GM12878 (cell line): ENCODE measurements around the gene LMAN2. TPM values are rescaled to one million over a fixed set of nuclear protein-coding genes. Genes with fewer than 3 reads are reported as not detected.

Experiments used
- ATAC-seq: fragments of 200-7000 bp; cut with Tn5 transposase; 3 replicates; pipeline ENCODE4 v1.9.1; 2020; ENCODE audit warnings: mild to moderate bottlenecking, moderate library complexity
- BruUV-seq: library from RNA; stranded (reverse); fragments of 400-500 nt; replicated peaks from 2 replicates; lab custom pipeline; 2021; lab: Mats Ljungman, UMichigan
- CTCF ChIA-PET: fragments of 300-600 bp; sonication (Branson Sonifier 250); formaldehyde crosslinking; extraction: SDS; loops from one replicate; lab custom pipeline; 2021; ENCODE audit warnings: inconsistent platforms; lab: Yijun Ruan, JAX
- POLR2A ChIA-PET: fragments of 350-600 bp; formaldehyde crosslinking; extraction: SDS; loops from one replicate; lab custom pipeline; 2021; ENCODE audit warnings: inconsistent platforms; lab: Charles Lee
- RAD21 ChIA-PET: fragments of 300-600 bp; sonication (Branson Sonifier 250); formaldehyde crosslinking; loops from one replicate; lab custom pipeline; 2023; ENCODE audit warnings: antibody characterized with exemption; ENCODE audit not compliant: unreplicated experiment; lab: Charles Lee
- SMC1A ChIA-PET: fragments of 300-600 bp; sonication (Branson Sonifier 250); formaldehyde crosslinking; loops from one replicate; lab custom pipeline; 2023; ENCODE audit not compliant: unreplicated experiment, uncharacterized antibody; lab: Charles Lee
- DNase-seq: peaks from one replicate; pipeline ENCODE4 v3.0.0-alpha.2; 2011; ENCODE audit warnings: low read depth, low spot score
- FAIRE-seq: peaks from 3 replicates; lab custom pipeline; 2011; peaks lifted over from hg19 to GRCh38; lab: Jason Lieb, UNC
- H2AFZ ChIP-seq: 2 replicates; pipeline ENCODE4 v1.6.0; 2011; ENCODE audit warnings: low read depth, low read length, control low read depth; ENCODE audit not compliant: control insufficient read depth
- H3K27ac ChIP-seq: 2 replicates; pipeline ENCODE4 v1.5.1; 2011; ENCODE audit warnings: control low read depth; ENCODE audit not compliant: control insufficient read depth, insufficient read depth
- H3K27me3 ChIP-seq, 2 experiments: replicated peaks in 1 of 2; 2 replicates each; pipeline versions ENCODE4 v1.6.0 to v1.6.1; 2011; ENCODE audit warnings: low read length in 1 of 2; ENCODE audit not compliant: control insufficient read depth in 2 of 2, insufficient read depth in 2 of 2
- H3K36me3 ChIP-seq, 2 experiments: 2 replicates each; pipeline ENCODE4 v1.5.1; 2011; ENCODE audit warnings: low read length in 1 of 2; ENCODE audit not compliant: control insufficient read depth in 2 of 2, insufficient read depth in 2 of 2
- H3K4me1 ChIP-seq: 2 replicates; pipeline ENCODE4 v1.6.1; 2011; ENCODE audit warnings: mild to moderate bottlenecking, low read length, moderate library complexity, mixed read lengths; ENCODE audit not compliant: control insufficient read depth, insufficient read depth
- H3K4me2 ChIP-seq: 2 replicates; pipeline ENCODE4 v1.6.0; 2011; ENCODE audit warnings: control low read depth; ENCODE audit not compliant: control insufficient read depth, insufficient read depth
- H3K4me3 ChIP-seq: fragments of 200-600 bp; sonication (generic); 2 replicates; pipeline ENCODE4 v1.5.1; 2016
- H3K79me2 ChIP-seq: 2 replicates; pipeline ENCODE4 v1.6.0; 2011; ENCODE audit warnings: low read length; ENCODE audit not compliant: control insufficient read depth, insufficient read depth
- H3K9ac ChIP-seq: 2 replicates; pipeline ENCODE4 v1.8.0; 2011; ENCODE audit warnings: low read length, control low read depth, mixed read lengths; ENCODE audit not compliant: control insufficient read depth, insufficient read depth
- H3K9me3 ChIP-seq: replicated peaks from 3 replicates; pipeline ENCODE4 v1.5.1; 2011; ENCODE audit warnings: mild to moderate bottlenecking, low read length; ENCODE audit not compliant: control insufficient read depth, insufficient read depth
- H4K20me1 ChIP-seq: 2 replicates; pipeline ENCODE4 v1.6.0; 2011; ENCODE audit not compliant: control insufficient read depth, insufficient read depth
- CHD4 ChIP-seq: fragments of 200-600 bp; sonication (generic); IDR thresholded peaks from 2 replicates; pipeline ENCODE4 v1.6.1; 2016; ENCODE audit warnings: mild to moderate bottlenecking
- ESRRA ChIP-seq: IDR thresholded peaks from 2 replicates; pipeline ENCODE4 v1.6.1; 2012; ENCODE audit warnings: mild to moderate bottlenecking, low read length, improper control_type of control experiment
- ETV6 ChIP-seq, 2 experiments: fragments of 450-650 bp in 1 of 2; IDR thresholded peaks in 1 of 2; conservative IDR thresholded peaks in 1 of 2; 2 replicates each; pipeline ENCODE4 v1.6.1; 2014; ENCODE audit warnings: antibody characterized with exemption in 1 of 2, borderline replicate concordance in 1 of 2, low read depth in 1 of 2, mild to moderate bottlenecking in 1 of 2, moderate library complexity in 1 of 2
- HCFC1 ChIP-seq: fragments of 150-350 bp; IDR thresholded peaks from 2 replicates; pipeline ENCODE4 v1.6.1; 2014; ENCODE audit warnings: low read length
- HDAC2 ChIP-seq: fragments of 200-600 bp; sonication (generic); IDR thresholded peaks from 2 replicates; pipeline ENCODE4 v1.6.1; 2017
- HDAC6 ChIP-seq: fragments of 200-600 bp; sonication (generic); IDR thresholded peaks from one replicate; pipeline ENCODE4 v1.8.0; 2017; ENCODE audit warnings: antibody characterized with exemption; ENCODE audit not compliant: unreplicated experiment
- MYB ChIP-seq: fragments of 150-350 bp; IDR thresholded peaks from 2 replicates; pipeline ENCODE4 v1.6.1; 2014; ENCODE audit warnings: mild to moderate bottlenecking, low read depth, low read length, borderline replicate concordance
- NBN ChIP-seq: fragments of 450-650 bp; IDR thresholded peaks from 2 replicates; pipeline ENCODE4 v1.6.1; 2016
- NFXL1 ChIP-seq: fragments of 450-650 bp; IDR thresholded peaks from 2 replicates; pipeline ENCODE4 v1.6.1; 2017; ENCODE audit warnings: antibody characterized with exemption, mild to moderate bottlenecking, borderline replicate concordance
- NRF1 ChIP-seq: conservative IDR thresholded peaks from 2 replicates; pipeline ENCODE4 v1.6.1; 2011; ENCODE audit warnings: mild to moderate bottlenecking, low read depth, low read length, improper control_type of control experiment
- PAX8 ChIP-seq: fragments of 450-650 bp; IDR thresholded peaks from 2 replicates; pipeline ENCODE4 v1.6.1; 2017; ENCODE audit warnings: mild to moderate bottlenecking, moderate library complexity
- POLR2A ChIP-seq: IDR thresholded peaks from 2 replicates; pipeline ENCODE4 v1.6.1; 2011; ENCODE audit warnings: low read depth, mild to moderate bottlenecking, low read length
- RCOR1 ChIP-seq: conservative IDR thresholded peaks from 2 replicates; pipeline ENCODE4 v1.6.1; 2012; ENCODE audit warnings: low read depth, low read length, improper control_type of control experiment
- SUZ12 ChIP-seq: fragments of 200-600 bp; sonication (generic); IDR thresholded peaks from one replicate; pipeline ENCODE4 v1.6.1; 2018; ENCODE audit warnings: antibody characterized with exemption, mild to moderate bottlenecking; ENCODE audit not compliant: unreplicated experiment
- TAF1 ChIP-seq: IDR thresholded peaks from 2 replicates; pipeline ENCODE4 v1.6.1; 2011; ENCODE audit warnings: mild to moderate bottlenecking, low read depth, low read length, borderline replicate concordance
- ZNF207 ChIP-seq: fragments of 450-650 bp; IDR thresholded peaks from 2 replicates; pipeline ENCODE4 v1.6.1; 2014; ENCODE audit warnings: antibody characterized with exemption, mild to moderate bottlenecking, borderline replicate concordance
- ZNF622 ChIP-seq: fragments of 450-650 bp; IDR thresholded peaks from 2 replicates; pipeline ENCODE4 v1.6.1; 2017; ENCODE audit warnings: mild to moderate bottlenecking, inconsistent platforms
- WGBS: methylation state at CpG from one replicate; pipeline ENCODE4 v1.1.6; 2016; ENCODE audit warnings: low lambda C conversion rate; ENCODE audit not compliant: insufficient replicate concordance, insufficient coverage; ENCODE audit errors: missing lambda C conversion rate; 5-methylcytosine and 5-hydroxymethylcytosine counted together
- in situ Hi-C: fragments of 300-500 bp; cut with MboI; formaldehyde crosslinking; loops from 9 replicates; pipeline ENCODE4 v1.14.3; 2018; ENCODE audit warnings: mixed read lengths
- intact Hi-C: fragments of 100-400 bp; cut with micrococcal nuclease; formaldehyde crosslinking; loops from one replicate; pipeline ENCODE4 v1.14.2; 2022; ENCODE audit not compliant: unreplicated experiment
- polyA plus RNA-seq, 11 experiments: library from polyadenylated mRNA; depleted of rRNA in 4 of 11; unstranded in 6 of 11; stranded (reverse) in 5 of 11; fragments of >200 nt; fragmentation: Nextera tagmentation in 4 of 11; fragmentation: Illumina TruSeq in 1 of 11; extraction: Ambion mirVana in 4 of 11; extraction: Trizol in 1 of 11; gene quantifications; 1 replicate in 1 of 11; 2 replicates in 10 of 11; pipeline versions ENCODE4 v1.2.1 to v1.2.3, GENCODE V29; 2011 to 2016; ENCODE audit warnings: inconsistent platforms in 2 of 11, missing spikeins in 2 of 11, low read depth in 1 of 11
- total RNA-seq, 4 experiments: library from RNA; depleted of rRNA in 3 of 4; stranded (reverse); fragments of >200 nt in 3 of 4; fragmentation: Illumina TruSeq in 1 of 4; extraction: Trizol in 1 of 4; gene quantifications; 2 replicates each; pipeline versions ENCODE4 v1.2.1 to v1.2.3, GENCODE V29; 2013 to 2021
- TF ChIP-seq, protein P1 (sequence below): fragments of 450-650 bp; conservative IDR thresholded peaks from 2 replicates; pipeline ENCODE4 v1.6.1; 2017; ENCODE audit warnings: mild to moderate bottlenecking, moderate library complexity
- TF ChIP-seq, protein P2 (sequence below): fragments of 450-650 bp; IDR thresholded peaks from 2 replicates; pipeline ENCODE4 v1.6.1; 2018; ENCODE audit warnings: mild to moderate bottlenecking, low read depth, moderate library complexity; ENCODE audit not compliant: partially characterized antibody
- TF ChIP-seq, protein P3 (sequence below): fragments of 450-650 bp; IDR thresholded peaks from 2 replicates; pipeline ENCODE4 v1.6.1; 2014; ENCODE audit warnings: mild to moderate bottlenecking

The LMAN2 gene
- total and polyA plus RNA-seq, 10 of the 15 experiments (the other 5 are each of a cell fraction or from before 2014, with no cell fraction given) = 2.4 to 264 (median 147) TPM

DNA sequence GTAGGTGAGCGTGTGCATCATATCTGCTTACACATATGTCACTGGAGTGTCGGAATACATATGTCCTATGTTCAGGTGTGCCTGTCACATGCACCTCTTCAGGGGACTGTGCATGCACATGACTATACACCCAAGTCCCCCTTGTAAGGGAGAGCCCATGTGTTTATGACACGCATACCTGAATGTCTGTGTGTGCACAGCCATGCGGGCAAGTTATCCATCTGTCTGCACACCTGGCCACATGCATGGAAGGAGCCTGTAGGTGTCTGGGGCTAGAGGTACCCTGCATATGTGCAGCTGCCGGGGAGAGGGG, 5.6 kb upstream of the LMAN2 start (continued):
- TF ChIP-seq, protein P1, sequence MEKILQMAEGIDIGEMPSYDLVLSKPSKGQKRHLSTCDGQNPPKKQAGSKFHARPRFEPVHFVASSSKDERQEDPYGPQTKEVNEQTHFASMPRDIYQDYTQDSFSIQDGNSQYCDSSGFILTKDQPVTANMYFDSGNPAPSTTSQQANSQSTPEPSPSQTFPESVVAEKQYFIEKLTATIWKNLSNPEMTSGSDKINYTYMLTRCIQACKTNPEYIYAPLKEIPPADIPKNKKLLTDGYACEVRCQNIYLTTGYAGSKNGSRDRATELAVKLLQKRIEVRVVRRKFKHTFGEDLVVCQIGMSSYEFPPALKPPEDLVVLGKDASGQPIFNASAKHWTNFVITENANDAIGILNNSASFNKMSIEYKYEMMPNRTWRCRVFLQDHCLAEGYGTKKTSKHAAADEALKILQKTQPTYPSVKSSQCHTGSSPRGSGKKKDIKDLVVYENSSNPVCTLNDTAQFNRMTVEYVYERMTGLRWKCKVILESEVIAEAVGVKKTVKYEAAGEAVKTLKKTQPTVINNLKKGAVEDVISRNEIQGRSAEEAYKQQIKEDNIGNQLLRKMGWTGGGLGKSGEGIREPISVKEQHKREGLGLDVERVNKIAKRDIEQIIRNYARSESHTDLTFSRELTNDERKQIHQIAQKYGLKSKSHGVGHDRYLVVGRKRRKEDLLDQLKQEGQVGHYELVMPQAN = no peak
- TF ChIP-seq ESRRA = no peak

DNA sequence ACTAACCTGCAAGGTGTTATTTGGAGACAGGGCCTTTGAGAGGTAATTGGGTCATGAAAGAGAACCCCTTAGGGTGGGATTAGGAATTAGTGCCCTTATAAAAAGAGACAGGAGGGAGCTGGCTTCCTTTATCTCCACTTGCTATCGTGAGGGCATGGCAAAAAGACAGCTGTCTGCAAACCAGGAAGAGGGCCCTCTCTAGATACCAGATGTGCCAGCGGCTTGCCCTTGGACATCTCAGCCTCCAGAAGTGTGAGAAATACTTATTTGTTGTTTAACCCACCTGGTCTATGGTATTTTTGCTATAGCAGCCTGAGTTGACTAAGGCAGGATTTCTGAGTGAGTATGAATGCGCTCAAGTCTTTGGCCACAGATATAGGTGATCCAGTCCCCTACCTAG, 5.3 kb upstream of the LMAN2 start:
- ChIA-PET SMC1A (interaction anchor here (1.2 to 3.9 kb wide), 5 partner anchors 9 to 44 kb away, joined by 4 to 19 read pairs (median 5); no protein-coding TSS in a partner anchor), POLR2A (interaction anchor here (0.6 to 2.3 kb wide), 6 partner anchors 8 to 450 kb away, joined by 3 to 13 read pairs (median 6); no protein-coding TSS in a partner anchor), CTCF (interaction anchor here (0.9 to 7.2 kb wide), 8 partner anchors 8 to 152 kb away, joined by 3 to 46 read pairs (median 5); no protein-coding TSS in a partner anchor), RAD21 (interaction anchor here (0.6 to 2.0 kb wide), 5 partner anchors 10 to 47 kb away, joined by 3 to 12 read pairs (median 4); no protein-coding TSS in a partner anchor)
- Histone ChIP-seq H3K27ac (no peak overlapping the region), H3K4me1 (peaks cover 41% of the 10 kb centered on the region), H4K20me1 (no peaks in the 10 kb centered on the region), H3K79me2 (peaks cover 39% of the 10 kb centered on the region), H3K9me3 (peaks cover 3% of the 10 kb centered on the region; the same call in 1 of the 3 replicates), H3K36me3 (no peaks in the 10 kb centered on the region; a peak in 1 of 4 replicates), H3K4me3 (no peak overlapping the region), H3K9ac (no peak overlapping the region), H3K27me3 (no peaks in the 10 kb centered on the region), H3K4me2 (peak overlapping the region; percentile 99; the same call in 1 of the 2 replicates), H2AFZ (peak overlapping the region; percentile 89)
- FAIRE-seq (no peak), ATAC-seq (no peak), DNase-seq (no peak)
- no TSS peak for BruUV-seq
- intact Hi-C loops = no loop called here
- in situ Hi-C loops = no loop called here
- 91% methylated on average over 3 of the region's 3 CpGs for WGBS
- no peak for TF ChIP-seq RCOR1
- no peak for TF ChIP-seq NBN
- TF ChIP-seq, protein P2, sequence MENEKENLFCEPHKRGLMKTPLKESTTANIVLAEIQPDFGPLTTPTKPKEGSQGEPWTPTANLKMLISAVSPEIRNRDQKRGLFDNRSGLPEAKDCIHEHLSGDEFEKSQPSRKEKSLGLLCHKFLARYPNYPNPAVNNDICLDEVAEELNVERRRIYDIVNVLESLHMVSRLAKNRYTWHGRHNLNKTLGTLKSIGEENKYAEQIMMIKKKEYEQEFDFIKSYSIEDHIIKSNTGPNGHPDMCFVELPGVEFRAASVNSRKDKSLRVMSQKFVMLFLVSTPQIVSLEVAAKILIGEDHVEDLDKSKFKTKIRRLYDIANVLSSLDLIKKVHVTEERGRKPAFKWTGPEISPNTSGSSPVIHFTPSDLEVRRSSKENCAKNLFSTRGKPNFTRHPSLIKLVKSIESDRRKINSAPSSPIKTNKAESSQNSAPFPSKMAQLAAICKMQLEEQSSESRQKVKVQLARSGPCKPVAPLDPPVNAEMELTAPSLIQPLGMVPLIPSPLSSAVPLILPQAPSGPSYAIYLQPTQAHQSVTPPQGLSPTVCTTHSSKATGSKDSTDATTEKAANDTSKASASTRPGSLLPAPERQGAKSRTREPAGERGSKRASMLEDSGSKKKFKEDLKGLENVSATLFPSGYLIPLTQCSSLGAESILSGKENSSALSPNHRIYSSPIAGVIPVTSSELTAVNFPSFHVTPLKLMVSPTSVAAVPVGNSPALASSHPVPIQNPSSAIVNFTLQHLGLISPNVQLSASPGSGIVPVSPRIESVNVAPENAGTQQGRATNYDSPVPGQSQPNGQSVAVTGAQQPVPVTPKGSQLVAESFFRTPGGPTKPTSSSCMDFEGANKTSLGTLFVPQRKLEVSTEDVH = no peak
- no peak for TF ChIP-seq HCFC1
- TF ChIP-seq ZNF622 = no peak
- TF ChIP-seq ETV6 (conservative IDR thresholded peaks at IDR 0.05 in 1 of 2, IDR thresholded peaks at IDR 0.05 in 1 of 2; ENCODE audit: borderline replicate concordance in 1 of 2, low read depth in 1 of 2) = no peak
- TF ChIP-seq HDAC6 = no peak
- TF ChIP-seq NFXL1 = no peak
- no peak for TF ChIP-seq NRF1
- TF ChIP-seq, protein P3, sequence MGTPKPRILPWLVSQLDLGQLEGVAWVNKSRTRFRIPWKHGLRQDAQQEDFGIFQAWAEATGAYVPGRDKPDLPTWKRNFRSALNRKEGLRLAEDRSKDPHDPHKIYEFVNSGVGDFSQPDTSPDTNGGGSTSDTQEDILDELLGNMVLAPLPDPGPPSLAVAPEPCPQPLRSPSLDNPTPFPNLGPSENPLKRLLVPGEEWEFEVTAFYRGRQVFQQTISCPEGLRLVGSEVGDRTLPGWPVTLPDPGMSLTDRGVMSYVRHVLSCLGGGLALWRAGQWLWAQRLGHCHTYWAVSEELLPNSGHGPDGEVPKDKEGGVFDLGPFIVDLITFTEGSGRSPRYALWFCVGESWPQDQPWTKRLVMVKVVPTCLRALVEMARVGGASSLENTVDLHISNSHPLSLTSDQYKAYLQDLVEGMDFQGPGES = no peak
- no peak for TF ChIP-seq MYB
- TF ChIP-seq TAF1 = no peak
- no peak for TF ChIP-seq ZNF207
- TF ChIP-seq PAX8 = no peak
- no peak for TF ChIP-seq HDAC2
- no peak for TF ChIP-seq SUZ12
- TF ChIP-seq POLR2A = no peak
- TF ChIP-seq CHD4 = no peak
